Activated T-helper 1 cell treated with anti-CD3 and anti-CD28 coated beads, Interleukin-12 subunit alpha, Interleukin-12 subunit beta, Interleukin-2, Interleukin-4 antibody, amounts not matched to agents 30 ng/mL and 10 ng/mL and 1 ng/mL, durations not matched to agents 14 hours and 24 hours and 36 hours (primary cell): ENCODE results near the gene PSMB7. TPM values are rescaled to one million over a fixed set of nuclear protein-coding genes. Genes with fewer than 3 reads are reported as not detected.

Source experiments
- DNase-seq: peaks from one replicate; pipeline ENCODE4 v3.0.0; 2021; ENCODE audit warnings: low spot score
- H3K27ac Mint-ChIP-seq: one replicate; pipeline ENCODE4 v1.8.0; 2021; ENCODE audit warnings: mild to moderate bottlenecking, mixed read lengths
- H3K27me3 Mint-ChIP-seq: one replicate; pipeline ENCODE4 v1.8.0; 2022; ENCODE audit warnings: mild to moderate bottlenecking, moderate library complexity, mixed read lengths; ENCODE audit not compliant: insufficient read depth
- H3K36me3 Mint-ChIP-seq: one replicate; pipeline ENCODE4 v1.8.0; 2021; ENCODE audit warnings: low read depth, mixed read lengths
- H3K4me1 Mint-ChIP-seq: one replicate; pipeline ENCODE4 v1.8.0; 2021; ENCODE audit warnings: low read depth, mixed read lengths
- H3K4me3 Mint-ChIP-seq: one replicate; pipeline ENCODE4 v1.8.0; 2021; ENCODE audit warnings: mild to moderate bottlenecking, moderate library complexity, mixed read lengths
- H3K9me3 Mint-ChIP-seq: one replicate; pipeline ENCODE4 v1.8.0; 2021; ENCODE audit warnings: mixed read lengths
- intact Hi-C: fragments of 100-400 bp; cut with micrococcal nuclease; formaldehyde crosslinking; loops from one replicate; pipeline ENCODE4 v1.15.1; 2024
- total RNA-seq: library from RNA; stranded (reverse); gene quantifications from 2 replicates; pipeline ENCODE4 v1.2.3, GENCODE V29; 2022

PSMB7 gene
- total RNA-seq, 1 donor from 2014 or later, result 206 TPM

DNA sequence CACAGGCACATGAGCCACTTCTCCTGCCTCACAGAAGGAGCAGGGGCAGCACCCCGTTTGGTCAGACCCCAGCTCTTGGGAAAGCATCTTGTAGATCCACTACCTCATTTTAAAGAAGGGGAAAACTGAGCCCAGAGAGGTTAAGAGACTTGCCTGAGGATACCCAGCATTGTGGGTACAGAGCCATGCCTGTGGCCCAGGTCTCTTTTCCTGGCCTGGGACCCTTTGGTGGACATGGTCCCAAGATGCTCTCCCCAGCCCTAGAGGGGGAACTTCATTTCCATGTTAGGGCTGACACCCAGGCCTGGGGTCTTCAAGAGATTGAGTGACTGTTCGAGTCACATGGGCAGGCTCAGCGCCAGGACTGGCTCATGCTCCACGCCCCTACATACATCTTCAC lies 93.3 kb downstream of the PSMB7 start:
- H3K9me3 Mint-ChIP-seq, result no peaks in the 10 kb centered on the region

DNA sequence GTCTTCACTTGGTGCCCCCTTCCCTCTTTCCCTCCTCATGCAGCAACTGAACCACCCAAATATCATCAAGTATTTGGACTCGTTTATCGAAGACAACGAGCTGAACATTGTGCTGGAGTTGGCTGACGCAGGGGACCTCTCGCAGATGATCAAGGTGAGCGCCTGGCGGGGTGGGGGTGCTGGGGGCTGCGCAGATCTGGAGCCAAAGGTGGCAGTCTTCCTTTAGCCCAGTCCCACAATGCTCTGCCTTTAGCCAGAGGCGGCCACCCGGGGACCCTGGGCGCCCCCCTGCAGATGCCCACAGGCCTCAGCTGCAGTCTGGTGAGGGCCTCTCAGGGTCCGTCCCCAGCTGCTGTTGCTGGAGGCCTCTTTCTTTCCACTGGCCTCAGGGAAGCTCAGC lies 93.8 kb downstream of the PSMB7 start:
- H3K36me3 Mint-ChIP-seq, result no peaks in the 10 kb centered on the region
- H3K4me3 Mint-ChIP-seq, result no peak overlapping the region
- H3K4me1 Mint-ChIP-seq, result no peaks in the 10 kb centered on the region
- no peak for DNase-seq
- intact Hi-C loops, result no loop called here
- no peaks in the 10 kb centered on the region for H3K9me3 Mint-ChIP-seq
- no peak overlapping the region for H3K27ac Mint-ChIP-seq
- H3K27me3 Mint-ChIP-seq, result peaks cover 2% of the 10 kb centered on the region

More for the DNA sequence above, 93.3 kb downstream of the PSMB7 start:
- Mint-ChIP-seq H3K4me3 (no peak overlapping the region), H3K27ac (no peak overlapping the region), H3K4me1 (no peaks in the 10 kb centered on the region), H3K27me3 (peaks cover 2% of the 10 kb centered on the region), H3K36me3 (no peaks in the 10 kb centered on the region)
- DNase-seq, result no peak
- intact Hi-C loops, result no loop called here

DNA sequence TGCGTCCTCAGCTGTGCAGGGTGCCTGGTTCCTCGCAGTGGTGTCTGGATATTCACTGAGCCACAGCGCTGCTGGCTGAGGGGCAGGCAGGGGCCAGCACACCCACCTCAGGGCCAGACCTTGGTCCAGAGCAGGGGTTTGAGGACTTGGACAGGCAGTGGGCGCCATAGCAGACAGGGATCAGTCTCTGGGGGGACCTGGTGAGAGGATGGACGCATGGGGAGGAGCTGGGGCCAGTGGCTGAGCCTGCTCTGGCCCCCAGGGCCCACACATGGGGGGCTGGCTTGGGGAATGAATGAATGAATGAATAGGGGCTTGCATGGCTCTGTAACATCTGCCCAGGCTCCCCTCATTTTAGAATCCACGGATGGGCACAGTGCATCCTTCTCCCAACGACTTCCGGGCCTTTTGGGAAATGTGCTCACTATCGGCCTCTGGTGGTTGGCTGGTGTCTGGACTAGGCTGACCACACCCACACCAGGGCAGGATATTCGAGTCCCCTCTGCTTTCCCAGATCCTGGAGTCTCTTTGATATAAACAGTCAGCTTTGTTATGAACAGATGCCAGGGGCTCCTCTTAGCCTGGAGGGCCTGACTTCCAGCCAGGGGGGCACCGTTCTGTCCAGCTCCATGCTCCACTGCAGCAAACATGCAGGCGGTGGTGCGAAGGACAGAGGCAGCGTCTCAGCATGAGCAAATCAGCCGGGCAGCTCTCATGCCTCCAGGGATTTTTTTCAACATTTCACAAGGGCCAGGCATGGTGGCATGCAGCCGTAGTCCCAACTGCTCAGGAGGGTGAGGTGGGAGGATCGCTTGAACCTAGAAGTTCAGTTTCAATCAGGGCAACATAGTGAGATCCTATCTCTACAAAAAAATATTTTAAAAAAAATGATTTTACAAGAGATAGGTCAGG lies 94.9 kb downstream of the PSMB7 start:
- no peaks in the 10 kb centered on the region for H3K36me3 Mint-ChIP-seq

DNA sequence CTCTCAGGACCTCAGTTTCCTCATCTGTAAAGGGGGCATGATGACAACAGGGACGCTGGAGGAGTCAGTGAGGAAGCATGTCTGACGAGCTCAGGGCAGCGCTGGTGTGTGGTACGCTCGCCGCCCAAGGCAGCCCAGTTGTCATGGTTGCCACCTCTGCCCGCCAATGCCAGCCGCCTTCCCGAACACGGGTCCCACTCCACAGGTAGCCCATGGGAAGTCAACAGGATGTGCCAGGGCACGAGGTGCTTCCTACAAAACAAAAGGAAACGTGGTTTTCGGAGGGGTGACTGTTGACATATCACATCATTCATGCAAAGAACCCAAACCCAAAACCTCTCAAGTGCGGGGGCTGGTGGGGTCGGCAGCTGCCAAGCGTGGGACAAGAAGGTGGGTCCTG lies 99.4 kb downstream of the PSMB7 start:
- intact Hi-C loops, result no loop called here
- Mint-ChIP-seq H3K27me3 (peaks cover 2% of the 10 kb centered on the region), H3K27ac (no peak overlapping the region), H3K4me1 (no peaks in the 10 kb centered on the region), H3K36me3 (no peaks in the 10 kb centered on the region), H3K4me3 (no peak overlapping the region), H3K9me3 (no peaks in the 10 kb centered on the region)
- no peak for DNase-seq

More for the DNA sequence above, 94.9 kb downstream of the PSMB7 start:
- no peak overlapping the region for H3K27ac Mint-ChIP-seq
- intact Hi-C loops, result loop anchor here (1.0 kb wide), 1 partner anchor 194 kb away; no protein-coding TSS in a partner anchor
- H3K9me3 Mint-ChIP-seq, result no peaks in the 10 kb centered on the region
- no peak overlapping the region for H3K4me3 Mint-ChIP-seq
- peak; percentile 12 for DNase-seq
- H3K4me1 Mint-ChIP-seq, result no peaks in the 10 kb centered on the region
- H3K27me3 Mint-ChIP-seq, result peaks cover 2% of the 10 kb centered on the region

DNA sequence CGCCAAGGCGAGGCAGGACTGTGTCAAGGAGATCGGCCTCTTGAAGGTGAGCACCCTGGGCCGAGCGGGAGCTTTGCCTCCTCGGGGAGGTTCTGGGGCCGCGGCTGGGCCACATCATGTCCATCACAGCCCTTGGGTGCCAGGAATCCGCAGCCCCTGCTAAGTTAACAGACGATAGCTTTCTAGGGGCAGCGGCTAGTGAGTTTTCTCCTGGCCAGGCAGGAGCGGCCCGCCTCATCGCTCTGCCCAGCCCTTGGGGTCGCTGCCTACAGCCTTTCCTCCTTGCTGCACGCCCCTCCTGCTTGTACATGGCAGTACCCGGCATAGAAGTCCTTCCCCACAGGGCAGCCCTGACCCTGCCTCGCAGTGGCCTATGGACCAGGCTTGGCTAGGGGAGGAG lies 101.3 kb downstream of the PSMB7 start:
- Mint-ChIP-seq H3K27ac (no peak overlapping the region), H3K9me3 (no peaks in the 10 kb centered on the region), H3K36me3 (no peaks in the 10 kb centered on the region), H3K27me3 (no peaks in the 10 kb centered on the region), H3K4me3 (no peak overlapping the region), H3K4me1 (no peaks in the 10 kb centered on the region)
- intact Hi-C loops, result no loop called here
- no peak for DNase-seq

DNA sequence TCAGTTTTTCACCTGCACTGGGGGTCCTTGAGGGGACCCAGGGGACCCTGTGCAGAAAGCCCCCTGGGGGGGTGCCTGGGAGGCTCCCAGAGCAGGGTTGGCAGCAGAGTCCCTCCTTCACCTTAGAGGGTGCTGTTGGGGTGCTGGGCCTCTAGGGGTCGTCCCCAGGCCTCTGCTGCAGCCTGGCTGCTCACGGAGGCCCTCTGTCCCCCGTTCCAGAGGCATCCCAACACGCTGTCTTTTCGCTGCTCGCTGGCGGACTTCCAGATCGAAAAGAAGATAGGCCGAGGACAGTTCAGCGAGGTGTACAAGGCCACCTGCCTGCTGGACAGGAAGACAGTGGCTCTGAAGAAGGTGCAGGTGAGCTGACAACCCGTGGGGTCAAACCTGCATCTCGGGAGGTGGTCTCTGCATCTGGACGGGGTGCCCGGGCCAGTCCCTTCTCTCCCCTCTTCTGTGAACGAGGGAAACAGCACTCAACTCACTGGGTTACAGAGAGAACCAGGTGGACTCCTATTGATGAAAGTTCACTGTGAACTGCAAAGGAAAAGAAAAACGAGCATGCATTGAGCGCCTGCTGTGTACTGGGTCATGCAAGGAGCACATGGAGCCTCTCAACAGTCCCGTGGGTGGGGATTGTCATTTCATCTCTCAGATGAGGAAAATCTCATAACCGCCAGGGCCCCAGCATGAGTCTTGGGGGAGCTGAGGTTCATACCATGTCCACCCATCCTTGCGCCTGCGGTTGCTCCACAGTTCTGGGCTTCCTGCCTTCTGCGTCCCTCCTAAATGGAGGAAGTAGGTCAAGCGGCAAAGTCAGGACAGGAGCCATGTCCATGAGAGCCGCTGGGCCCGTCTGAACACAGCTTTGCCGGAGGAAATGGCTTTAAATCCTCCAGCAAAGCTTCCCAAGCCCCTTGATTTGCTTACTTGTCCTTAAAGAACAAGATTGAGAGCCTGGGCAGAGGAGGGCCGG lies 102.7 kb downstream of the PSMB7 start:
- DNase-seq, result no peak
- no peaks in the 10 kb centered on the region for H3K9me3 Mint-ChIP-seq
- H3K36me3 Mint-ChIP-seq, result no peaks in the 10 kb centered on the region
- intact Hi-C loops, result no loop called here
- H3K27me3 Mint-ChIP-seq, result no peaks in the 10 kb centered on the region
- H3K4me3 Mint-ChIP-seq, result no peak overlapping the region
- no peaks in the 10 kb centered on the region for H3K4me1 Mint-ChIP-seq
- no peak overlapping the region for H3K27ac Mint-ChIP-seq

DNA sequence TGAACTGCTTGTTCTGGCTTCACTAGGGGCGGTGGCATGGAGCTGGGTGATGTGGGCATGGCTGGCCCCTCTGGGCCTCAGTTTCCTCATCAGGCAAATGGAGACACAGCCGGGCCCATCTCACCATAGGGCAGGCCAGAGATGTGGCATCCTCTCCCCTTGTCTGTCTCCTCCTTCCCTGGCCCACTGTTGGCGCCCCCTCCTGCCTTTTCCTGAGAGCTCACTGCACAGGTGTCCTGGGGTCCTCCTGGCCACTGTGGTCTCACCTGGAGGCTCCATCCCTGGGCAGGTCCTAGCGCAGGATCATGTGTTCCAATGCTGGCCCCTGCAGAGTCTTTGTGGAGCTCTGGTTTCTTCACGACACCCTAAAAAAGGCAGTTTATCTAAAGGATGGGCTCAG lies 104.0 kb downstream of the PSMB7 start:
- Mint-ChIP-seq H3K27ac (no peak overlapping the region), H3K27me3 (no peaks in the 10 kb centered on the region), H3K36me3 (no peaks in the 10 kb centered on the region), H3K9me3 (no peaks in the 10 kb centered on the region), H3K4me3 (no peak overlapping the region), H3K4me1 (no peaks in the 10 kb centered on the region)
- intact Hi-C loops, result no loop called here
- no peak for DNase-seq

DNA sequence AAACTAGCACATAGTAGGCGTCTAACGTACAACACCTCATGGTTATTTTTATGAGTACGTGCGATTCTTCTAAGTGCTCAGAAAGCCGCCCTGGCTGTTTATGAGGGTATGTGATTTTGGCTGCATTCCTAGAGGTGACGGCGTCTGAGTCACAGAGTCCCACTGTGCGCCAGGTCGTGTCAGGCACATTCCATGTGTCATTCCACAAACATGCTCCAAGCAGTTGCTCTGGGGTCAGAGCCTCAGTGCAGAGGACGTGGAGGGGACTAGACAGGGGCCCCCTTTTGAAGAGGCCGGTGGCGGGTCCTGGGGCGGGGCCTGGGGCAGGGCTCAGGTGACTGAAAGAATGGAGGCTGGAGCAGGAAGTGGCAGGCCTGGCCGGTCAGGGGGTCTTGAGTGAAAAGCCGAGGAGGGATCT lies 105.6 kb downstream of the PSMB7 start:
- H3K9me3 Mint-ChIP-seq, result no peaks in the 10 kb centered on the region

DNA sequence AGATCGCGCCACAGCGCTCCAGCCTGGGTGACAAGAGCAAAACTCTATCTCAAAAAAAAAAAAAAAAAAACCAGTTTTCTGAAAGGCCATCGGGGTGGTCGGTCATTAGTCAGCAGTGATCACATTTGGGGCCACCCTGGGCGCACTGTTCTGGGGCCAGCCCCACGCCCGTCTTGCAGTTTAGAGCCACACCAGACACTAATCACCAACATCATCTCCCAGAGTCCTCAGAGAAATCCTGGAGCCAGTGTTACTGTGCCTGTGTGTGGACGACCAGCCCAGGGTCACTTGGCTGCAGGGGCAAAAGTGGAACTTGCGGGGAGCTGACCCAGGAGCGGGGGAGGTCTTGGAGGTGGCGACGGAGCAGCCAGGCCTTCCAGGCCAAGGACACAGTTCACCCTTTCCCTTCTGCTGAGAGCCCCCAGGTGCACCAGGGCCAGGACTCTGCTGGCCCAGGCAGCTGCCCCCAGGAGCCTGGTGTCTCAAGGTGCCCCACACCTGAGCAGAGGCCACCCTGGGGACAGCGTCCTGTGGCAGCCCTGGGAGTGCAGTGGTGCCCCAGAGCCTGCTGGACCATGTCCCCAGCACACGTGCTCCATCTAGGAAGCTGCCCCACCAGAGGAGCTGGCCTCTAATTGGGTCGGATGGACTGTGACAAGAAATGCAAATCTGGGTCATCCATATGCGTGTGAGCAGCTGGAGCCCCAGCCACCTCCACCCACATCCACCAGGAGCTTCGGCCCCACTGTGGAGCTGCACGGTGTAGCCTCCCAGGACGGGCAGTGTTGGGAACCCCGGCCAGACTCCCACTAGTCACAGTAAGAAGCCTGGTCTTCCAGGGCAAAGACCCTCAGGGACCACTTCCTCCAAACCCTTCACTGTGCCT lies 106.4 kb downstream of the PSMB7 start:
- Mint-ChIP-seq H3K4me1 (no peaks in the 10 kb centered on the region), H3K27me3 (peaks cover 4% of the 10 kb centered on the region), H3K9me3 (no peaks in the 10 kb centered on the region)

More for the DNA sequence above, 105.6 kb downstream of the PSMB7 start:
- no peak for DNase-seq
- intact Hi-C loops, result no loop called here
- Mint-ChIP-seq H3K27me3 (peaks cover 2% of the 10 kb centered on the region), H3K4me3 (no peak overlapping the region), H3K27ac (no peak overlapping the region), H3K36me3 (no peaks in the 10 kb centered on the region), H3K4me1 (no peaks in the 10 kb centered on the region)

DNA sequence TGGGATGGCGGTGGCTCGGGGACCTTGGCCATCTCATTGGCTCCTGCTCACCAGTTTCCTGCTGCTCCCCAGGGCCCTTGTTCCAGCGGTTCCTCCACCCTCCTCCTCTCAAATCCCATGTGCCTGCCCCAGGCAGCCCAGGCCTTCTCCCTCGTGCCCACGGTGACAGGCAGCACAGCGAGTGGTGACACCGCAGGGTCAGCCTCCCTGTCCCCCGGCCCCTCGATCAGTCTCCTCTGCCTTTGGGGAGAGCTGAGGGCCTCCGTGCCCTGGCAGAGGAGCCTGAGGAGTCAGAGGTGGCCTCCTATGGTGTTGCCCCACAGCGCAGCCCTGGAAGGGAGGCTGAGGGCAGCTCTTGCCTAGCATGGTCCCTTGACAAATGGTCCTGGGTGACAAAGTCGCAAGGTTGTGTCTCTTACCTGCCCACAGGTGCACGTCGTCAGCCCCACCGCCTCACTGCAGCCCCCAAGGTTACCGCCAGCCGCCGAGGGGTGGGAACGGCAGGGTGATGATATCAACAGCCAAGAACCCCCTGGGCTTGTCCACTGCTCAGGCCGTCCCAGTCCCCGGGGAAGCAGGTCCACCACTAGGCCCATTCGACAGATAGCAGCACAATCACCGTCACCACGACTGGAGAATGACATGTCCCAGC lies 107.7 kb downstream of the PSMB7 start:
- Mint-ChIP-seq H3K9me3 (no peaks in the 10 kb centered on the region), H3K27ac (no peak overlapping the region), H3K27me3 (peaks cover 4% of the 10 kb centered on the region), H3K4me3 (no peak overlapping the region), H3K36me3 (no peaks in the 10 kb centered on the region), H3K4me1 (no peaks in the 10 kb centered on the region)
- intact Hi-C loops, result no loop called here
- no peak for DNase-seq

More for the DNA sequence above, 106.4 kb downstream of the PSMB7 start:
- Mint-ChIP-seq H3K36me3 (no peaks in the 10 kb centered on the region), H3K27ac (no peak overlapping the region), H3K4me3 (no peak overlapping the region)
- intact Hi-C loops, result no loop called here
- DNase-seq, result no peak

DNA sequence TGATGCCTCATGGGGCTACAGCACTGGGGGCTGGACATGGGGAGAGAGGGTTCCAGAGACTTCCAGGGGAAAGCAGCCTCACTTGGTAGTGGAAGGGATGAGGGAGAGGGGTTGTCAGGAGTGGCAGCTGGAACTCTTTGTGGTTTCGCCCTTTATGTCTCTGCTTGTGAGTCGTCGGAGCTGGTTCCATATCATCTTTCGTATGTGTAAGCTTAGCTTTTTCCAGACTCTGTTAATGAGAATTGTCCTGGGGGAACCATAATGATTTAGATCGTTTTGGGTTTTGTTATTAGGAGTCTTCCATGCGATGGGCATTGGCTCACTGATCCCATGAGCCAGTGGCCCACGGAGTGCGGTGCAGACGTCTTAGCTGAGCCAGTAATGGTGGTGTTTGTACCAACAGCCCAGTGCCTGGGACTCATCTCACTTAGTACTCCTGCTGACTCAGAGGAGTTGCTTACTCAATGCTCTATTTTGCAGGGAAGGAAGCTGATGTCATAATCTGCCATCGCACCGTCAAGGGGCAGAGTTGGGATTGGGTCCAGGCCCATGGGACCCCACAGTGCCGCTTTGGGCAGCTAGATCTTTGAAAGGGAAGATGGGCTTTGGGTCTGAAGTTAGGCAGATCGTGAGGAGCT lies 109.0 kb downstream of the PSMB7 start:
- no peak for DNase-seq
- H3K4me1 Mint-ChIP-seq, result no peaks in the 10 kb centered on the region
- no peaks in the 10 kb centered on the region for H3K36me3 Mint-ChIP-seq
- no peak overlapping the region for H3K4me3 Mint-ChIP-seq
- H3K27me3 Mint-ChIP-seq, result peaks cover 4% of the 10 kb centered on the region
- H3K27ac Mint-ChIP-seq, result no peak overlapping the region
- intact Hi-C loops, result no loop called here
- no peaks in the 10 kb centered on the region for H3K9me3 Mint-ChIP-seq
